ENCODE results near the gene EME2. TPM values are rescaled to one million over a fixed set of nuclear protein-coding genes. Genes with fewer than 3 reads are reported as not detected.

The EME2 gene
- total and polyA plus RNA-seq, 2 of the 13 experiments (the other 11 are each of a cell fraction or from before 2014, with no cell fraction given): 4.4 to 7.6 TPM

DNA sequence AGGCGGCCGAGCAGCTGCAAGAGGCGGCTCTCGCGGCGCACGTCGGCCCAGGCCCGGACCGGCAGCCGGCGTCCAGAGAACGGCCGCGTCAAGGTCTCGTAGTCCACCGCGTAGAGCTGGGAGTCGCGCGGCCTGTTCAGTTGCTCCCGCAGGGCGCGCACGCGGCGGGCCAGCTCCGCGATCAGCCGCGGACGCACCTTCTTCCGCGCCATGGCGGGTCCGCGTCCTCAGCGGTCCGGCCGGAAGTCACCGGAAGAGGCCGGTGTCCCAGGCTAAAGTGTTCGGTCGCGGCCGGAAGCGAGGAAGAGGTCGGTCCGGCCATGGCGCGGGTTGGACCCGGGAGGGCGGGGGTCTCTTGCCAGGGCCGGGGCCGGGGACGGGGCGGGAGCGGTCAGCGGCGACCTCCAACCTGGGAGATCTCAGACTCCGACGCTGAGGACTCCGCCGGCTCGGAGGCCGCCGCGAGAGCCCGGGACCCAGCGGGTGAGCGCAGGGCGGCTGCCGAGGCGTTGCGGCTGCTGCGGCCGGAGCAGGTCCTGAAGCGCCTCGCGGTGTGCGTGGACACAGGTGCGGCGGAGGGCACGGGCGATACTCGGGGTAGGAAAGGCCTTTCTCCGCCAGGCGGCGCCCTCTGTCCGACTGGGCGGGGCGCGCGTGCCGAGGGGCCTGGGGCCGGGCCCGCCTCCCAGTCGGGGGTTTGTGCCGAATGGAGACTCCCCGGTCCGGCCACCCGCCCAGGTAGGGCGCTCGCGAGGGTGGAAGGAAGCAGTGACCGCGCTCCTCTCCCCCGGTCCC, 495 bp downstream of the EME2 start, which contains the start of gene MRPS34 (continued):
- TF ChIP-seq, protein P1, sequence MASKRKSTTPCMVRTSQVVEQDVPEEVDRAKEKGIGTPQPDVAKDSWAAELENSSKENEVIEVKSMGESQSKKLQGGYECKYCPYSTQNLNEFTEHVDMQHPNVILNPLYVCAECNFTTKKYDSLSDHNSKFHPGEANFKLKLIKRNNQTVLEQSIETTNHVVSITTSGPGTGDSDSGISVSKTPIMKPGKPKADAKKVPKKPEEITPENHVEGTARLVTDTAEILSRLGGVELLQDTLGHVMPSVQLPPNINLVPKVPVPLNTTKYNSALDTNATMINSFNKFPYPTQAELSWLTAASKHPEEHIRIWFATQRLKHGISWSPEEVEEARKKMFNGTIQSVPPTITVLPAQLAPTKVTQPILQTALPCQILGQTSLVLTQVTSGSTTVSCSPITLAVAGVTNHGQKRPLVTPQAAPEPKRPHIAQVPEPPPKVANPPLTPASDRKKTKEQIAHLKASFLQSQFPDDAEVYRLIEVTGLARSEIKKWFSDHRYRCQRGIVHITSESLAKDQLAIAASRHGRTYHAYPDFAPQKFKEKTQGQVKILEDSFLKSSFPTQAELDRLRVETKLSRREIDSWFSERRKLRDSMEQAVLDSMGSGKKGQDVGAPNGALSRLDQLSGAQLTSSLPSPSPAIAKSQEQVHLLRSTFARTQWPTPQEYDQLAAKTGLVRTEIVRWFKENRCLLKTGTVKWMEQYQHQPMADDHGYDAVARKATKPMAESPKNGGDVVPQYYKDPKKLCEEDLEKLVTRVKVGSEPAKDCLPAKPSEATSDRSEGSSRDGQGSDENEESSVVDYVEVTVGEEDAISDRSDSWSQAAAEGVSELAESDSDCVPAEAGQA (IDR thresholded peaks at IDR 0.05; ENCODE audit: low read depth): peak; percentile 78; the same call in 1 of the 2 replicates
- TF ChIP-seq, protein P1 (CRISPR knock-in tag; IDR thresholded peaks at IDR 0.05; ENCODE audit: borderline replicate concordance): no peak
- TF ChIP-seq ZNF556 (CRISPR knock-in tag; IDR thresholded peaks at IDR 0.05; ENCODE audit: borderline replicate concordance) (peak; percentile 92), SMARCE1 (IDR thresholded peaks at IDR 0.05; ENCODE audit: borderline replicate concordance) (no peak), PLRG1 (conservative IDR thresholded peaks at IDR 0.05) (no peak), ZNF619 (CRISPR knock-in tag; IDR thresholded peaks at IDR 0.05) (no peak; the same call in 1 of the 2 replicates), ZNF652 (CRISPR knock-in tag; IDR thresholded peaks at IDR 0.05; ENCODE audit: borderline replicate concordance, low read depth) (no peak), ZFP36 (IDR thresholded peaks at IDR 0.05; ENCODE audit: borderline replicate concordance, low read depth, low read length, partially characterized antibody) (no peak), ZFP1 (CRISPR knock-in tag; IDR thresholded peaks at IDR 0.05) (0 out of 2 replicates have a peak, but pooled peaks have one; percentile 2), CHD4 (IDR thresholded peaks at IDR 0.05; ENCODE audit: borderline replicate concordance, low read length) (no peak), ZBTB3 (CRISPR knock-in tag; IDR thresholded peaks at IDR 0.05; ENCODE audit: borderline replicate concordance, low read depth) (no peak), ZNF331 (CRISPR knock-in tag; IDR thresholded peaks at IDR 0.05) (peak; percentile 36; the same call in 1 of the 2 replicates)
- TF ChIP-seq, protein P2, sequence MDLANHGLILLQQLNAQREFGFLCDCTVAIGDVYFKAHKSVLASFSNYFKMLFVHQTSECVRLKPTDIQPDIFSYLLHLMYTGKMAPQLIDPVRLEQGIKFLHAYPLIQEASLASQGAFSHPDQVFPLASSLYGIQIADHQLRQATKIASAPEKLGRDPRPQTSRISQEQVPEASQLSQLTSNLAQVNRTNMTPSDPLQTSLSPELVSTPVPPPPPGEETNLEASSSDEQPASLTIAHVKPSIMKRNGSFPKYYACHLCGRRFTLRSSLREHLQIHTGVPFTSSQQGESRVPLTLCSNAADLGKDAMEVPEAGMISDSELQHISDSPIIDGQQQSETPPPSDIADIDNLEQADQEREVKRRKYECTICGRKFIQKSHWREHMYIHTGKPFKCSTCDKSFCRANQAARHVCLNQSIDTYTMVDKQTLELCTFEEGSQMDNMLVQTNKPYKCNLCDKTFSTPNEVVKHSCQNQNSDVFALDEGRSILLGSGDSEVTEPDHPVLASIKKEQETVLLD (CRISPR knock-in tag; IDR thresholded peaks at IDR 0.05; ENCODE audit: low read depth): peak; percentile 90
- TF ChIP-seq, protein P3, sequence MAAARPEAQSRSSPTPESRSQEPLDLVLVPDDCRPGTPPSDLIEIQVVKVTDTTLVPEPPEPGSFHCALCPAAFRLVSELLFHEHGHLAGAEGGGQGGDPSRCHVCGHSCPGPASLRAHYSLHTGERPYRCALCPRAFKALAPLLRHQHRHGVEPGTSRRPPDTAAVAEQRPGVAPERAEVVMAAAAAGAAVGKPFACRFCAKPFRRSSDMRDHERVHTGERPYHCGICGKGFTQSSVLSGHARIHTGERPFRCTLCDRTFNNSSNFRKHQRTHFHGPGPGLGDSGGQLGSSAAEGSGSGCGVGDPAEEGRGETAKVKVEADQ (CRISPR knock-in tag; IDR thresholded peaks at IDR 0.05; ENCODE audit: borderline replicate concordance): peak; percentile 67; the same call in 1 of the 2 replicates
- TF ChIP-seq, protein P4, sequence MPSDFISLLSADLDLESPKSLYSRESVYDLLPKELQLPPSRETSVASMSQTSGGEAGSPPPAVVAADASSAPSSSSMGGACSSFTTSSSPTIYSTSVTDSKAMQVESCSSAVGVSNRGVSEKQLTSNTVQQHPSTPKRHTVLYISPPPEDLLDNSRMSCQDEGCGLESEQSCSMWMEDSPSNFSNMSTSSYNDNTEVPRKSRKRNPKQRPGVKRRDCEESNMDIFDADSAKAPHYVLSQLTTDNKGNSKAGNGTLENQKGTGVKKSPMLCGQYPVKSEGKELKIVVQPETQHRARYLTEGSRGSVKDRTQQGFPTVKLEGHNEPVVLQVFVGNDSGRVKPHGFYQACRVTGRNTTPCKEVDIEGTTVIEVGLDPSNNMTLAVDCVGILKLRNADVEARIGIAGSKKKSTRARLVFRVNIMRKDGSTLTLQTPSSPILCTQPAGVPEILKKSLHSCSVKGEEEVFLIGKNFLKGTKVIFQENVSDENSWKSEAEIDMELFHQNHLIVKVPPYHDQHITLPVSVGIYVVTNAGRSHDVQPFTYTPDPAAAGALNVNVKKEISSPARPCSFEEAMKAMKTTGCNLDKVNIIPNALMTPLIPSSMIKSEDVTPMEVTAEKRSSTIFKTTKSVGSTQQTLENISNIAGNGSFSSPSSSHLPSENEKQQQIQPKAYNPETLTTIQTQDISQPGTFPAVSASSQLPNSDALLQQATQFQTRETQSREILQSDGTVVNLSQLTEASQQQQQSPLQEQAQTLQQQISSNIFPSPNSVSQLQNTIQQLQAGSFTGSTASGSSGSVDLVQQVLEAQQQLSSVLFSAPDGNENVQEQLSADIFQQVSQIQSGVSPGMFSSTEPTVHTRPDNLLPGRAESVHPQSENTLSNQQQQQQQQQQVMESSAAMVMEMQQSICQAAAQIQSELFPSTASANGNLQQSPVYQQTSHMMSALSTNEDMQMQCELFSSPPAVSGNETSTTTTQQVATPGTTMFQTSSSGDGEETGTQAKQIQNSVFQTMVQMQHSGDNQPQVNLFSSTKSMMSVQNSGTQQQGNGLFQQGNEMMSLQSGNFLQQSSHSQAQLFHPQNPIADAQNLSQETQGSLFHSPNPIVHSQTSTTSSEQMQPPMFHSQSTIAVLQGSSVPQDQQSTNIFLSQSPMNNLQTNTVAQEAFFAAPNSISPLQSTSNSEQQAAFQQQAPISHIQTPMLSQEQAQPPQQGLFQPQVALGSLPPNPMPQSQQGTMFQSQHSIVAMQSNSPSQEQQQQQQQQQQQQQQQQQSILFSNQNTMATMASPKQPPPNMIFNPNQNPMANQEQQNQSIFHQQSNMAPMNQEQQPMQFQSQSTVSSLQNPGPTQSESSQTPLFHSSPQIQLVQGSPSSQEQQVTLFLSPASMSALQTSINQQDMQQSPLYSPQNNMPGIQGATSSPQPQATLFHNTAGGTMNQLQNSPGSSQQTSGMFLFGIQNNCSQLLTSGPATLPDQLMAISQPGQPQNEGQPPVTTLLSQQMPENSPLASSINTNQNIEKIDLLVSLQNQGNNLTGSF (CRISPR knock-in tag; IDR thresholded peaks at IDR 0.05): peak; percentile 93

Data from HepG2 (cell line).